Retinal pigment epithelial cell (primary cell): ENCODE measurements around the gene RPS18.
A peak's percentile ranks its signal among the peaks of the same experiment; 100 is the strongest.

Source experiments
- DNase-seq: peaks from one replicate; pipeline ENCODE4 v3.0.0-alpha.2; 2010; ENCODE audit warnings: low read depth
- H3K4me3 ChIP-seq: 2 replicates; pipeline ENCODE4 v1.5.1; 2011; ENCODE audit warnings: mild to moderate bottlenecking, low read length, control low read depth, moderate library complexity
- TF ChIP-seq, protein P1 (sequence below): conservative IDR thresholded peaks from 2 replicates; pipeline ENCODE4 v1.5.1; 2011; ENCODE audit warnings: low read depth, low read length, control low read depth, inconsistent platforms

Gene RPS18

DNA sequence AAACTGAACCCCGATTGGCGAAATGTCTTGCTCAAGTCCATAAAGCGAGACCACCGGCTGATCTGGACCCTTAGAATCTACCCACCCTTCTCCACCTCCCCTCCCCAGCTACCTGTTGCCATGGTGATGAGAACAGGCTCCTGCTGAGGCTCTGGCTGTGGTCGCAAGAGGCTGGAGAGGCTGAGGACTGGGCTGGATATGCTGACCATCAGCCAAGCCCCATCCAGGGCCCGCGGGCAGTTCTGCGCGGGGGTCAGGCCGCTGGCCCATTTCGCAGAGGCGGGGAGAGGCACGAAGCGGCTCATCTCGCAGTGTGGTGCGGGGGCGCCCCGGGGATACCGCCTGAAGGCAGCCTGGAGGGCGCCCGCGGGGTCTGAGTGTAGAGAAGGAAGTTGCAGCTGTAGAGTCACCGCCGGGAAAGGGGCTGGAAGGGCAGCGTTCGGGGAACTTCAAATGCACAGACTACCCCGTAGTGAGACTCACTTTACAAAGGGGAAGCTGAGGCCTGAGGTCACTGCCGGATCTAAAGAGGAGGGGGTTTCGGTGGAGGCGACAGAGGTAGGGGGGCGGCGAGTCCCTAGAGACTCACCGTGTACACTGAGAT, 41.3 kb downstream of the RPS18 start:
- TF ChIP-seq, protein P1, sequence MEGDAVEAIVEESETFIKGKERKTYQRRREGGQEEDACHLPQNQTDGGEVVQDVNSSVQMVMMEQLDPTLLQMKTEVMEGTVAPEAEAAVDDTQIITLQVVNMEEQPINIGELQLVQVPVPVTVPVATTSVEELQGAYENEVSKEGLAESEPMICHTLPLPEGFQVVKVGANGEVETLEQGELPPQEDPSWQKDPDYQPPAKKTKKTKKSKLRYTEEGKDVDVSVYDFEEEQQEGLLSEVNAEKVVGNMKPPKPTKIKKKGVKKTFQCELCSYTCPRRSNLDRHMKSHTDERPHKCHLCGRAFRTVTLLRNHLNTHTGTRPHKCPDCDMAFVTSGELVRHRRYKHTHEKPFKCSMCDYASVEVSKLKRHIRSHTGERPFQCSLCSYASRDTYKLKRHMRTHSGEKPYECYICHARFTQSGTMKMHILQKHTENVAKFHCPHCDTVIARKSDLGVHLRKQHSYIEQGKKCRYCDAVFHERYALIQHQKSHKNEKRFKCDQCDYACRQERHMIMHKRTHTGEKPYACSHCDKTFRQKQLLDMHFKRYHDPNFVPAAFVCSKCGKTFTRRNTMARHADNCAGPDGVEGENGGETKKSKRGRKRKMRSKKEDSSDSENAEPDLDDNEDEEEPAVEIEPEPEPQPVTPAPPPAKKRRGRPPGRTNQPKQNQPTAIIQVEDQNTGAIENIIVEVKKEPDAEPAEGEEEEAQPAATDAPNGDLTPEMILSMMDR = no peak
- peak overlapping the region; percentile 91 for H3K4me3 ChIP-seq
- no peak for DNase-seq

GRCh38 chr6:33313709-33314514, 42.0 kb downstream of the RPS18 start, which contains the start of gene TAPBP:
Gene TAPBP (minus strand): TSS chr6:33314078. CDS start chr6:33314041, 37 bp downstream.
- TF ChIP-seq, protein P1 = no peak
- H3K4me3 ChIP-seq = peak within 1 kb of the TSS; percentile 91
- no peak for DNase-seq

DNA sequence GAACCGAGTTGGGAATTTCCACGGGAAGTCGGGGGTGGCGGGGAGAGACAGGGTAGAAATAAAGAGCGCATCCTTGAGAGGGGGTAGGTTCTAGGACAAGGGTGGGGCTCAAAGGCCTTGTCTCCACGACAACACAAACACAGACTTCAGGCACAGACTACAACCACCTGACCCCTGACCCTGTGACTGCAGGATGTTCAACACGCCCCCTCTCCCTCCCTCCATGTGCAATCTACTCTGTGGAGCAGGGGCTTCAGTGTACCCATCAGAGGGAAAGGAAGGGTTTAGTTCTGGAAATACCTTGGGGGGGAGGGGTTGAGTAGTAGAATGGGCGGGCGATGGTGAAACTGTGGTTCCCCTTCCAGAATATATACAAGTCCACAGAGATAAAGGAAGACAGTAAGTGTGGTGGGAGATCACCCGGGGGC, 42.7 kb downstream of the RPS18 start:
- peak overlapping the region; percentile 91 for H3K4me3 ChIP-seq
- TF ChIP-seq, protein P1 = no peak
- no peak for DNase-seq

DNA sequence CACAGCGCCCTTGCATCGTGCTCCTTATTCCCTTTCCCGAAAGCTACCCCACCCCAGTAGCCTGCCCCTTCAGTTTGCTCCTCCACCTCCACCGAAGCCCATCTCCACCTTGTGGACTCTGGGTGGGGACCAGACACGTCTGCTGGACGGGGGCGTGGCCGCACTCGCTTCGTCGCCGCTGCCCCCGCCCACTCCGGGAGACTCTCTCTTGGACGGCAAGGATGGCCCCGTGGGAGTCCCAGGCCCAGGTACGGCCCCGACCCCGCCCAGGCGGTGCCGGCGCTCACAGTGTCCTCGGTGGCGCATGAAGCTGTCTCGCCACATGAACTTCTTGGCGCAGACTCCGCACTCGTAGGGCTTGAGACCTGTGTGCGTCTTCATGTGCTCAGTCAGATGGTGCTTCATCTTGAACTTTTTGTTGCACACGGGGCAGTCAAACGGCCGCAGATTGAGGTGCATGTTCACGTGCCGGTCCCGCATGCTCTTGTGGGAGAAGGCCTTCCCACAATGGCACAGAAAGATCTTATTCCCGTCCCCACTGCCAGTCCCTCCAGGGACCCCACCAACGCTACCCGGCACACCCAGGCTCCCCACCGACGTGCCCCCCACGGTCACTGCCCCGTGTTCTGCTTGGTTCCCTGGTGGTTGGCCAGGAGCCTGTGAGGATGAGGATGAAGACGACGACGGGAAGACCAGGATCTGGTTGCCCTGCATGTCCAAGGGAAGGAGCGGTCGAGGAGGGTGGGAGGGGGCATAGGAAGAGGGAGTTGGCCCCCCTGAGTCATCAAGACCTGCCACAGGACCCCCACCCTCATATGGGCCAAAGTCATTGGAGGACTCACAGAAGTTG, 43.3 kb downstream of the RPS18 start:
- TF ChIP-seq, protein P1 = no peak
- H3K4me3 ChIP-seq = no peak overlapping the region
- no peak for DNase-seq

DNA sequence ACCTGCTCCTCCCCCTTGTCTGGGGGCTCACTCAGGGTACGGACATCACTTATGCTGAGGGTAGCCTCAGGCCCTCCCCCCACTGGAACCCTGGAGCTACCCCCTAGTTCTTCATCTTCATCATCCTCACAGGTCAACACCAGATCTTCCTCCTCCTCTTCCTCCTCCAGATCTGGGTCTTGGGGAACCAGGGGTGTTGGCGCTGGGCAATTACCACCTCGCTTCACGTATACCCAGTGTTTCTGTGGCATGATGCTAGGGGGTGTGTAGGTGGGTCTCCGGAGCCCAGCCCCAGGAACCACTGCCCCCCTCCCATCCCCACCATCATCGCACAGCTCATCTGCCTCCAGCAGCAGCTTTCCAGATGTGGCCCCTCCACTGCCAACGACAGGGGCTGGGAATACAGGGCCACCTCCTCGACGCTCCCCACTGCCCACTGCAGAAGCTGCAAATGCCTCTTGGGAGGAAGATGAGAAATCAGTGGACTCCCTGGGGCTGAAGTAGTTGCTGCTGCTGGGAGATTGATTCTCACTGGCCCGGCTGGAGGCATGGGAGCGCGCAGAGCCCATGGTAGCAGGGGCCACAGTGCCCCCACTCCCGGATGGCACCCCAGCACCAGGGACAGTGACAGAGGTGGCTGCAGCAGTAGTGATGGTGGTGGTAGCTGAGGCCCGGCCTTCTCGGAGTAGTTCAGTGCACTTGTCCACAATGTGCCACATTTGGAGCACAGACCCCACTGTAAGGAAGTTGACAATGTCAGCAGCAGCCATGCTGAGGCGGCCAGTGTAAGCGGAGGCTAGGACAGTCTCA, 44.1 kb downstream of the RPS18 start:
- DNase-seq = no peak
- no peak overlapping the region for H3K4me3 ChIP-seq
- TF ChIP-seq, protein P1 = no peak

- no peak for DNase-seq
- peak overlapping the region; percentile 75 for H3K4me3 ChIP-seq
- TF ChIP-seq, protein P1 = no peak
These were observed 44.9 kb downstream of the RPS18 start for GRCh38 chr6:33316603-33317418.
